Aorta (tissue), 5 donors: ENCODE measurements around the gene RNF213. TPM values are rescaled to one million over a fixed set of nuclear protein-coding genes. Genes with fewer than 3 reads are reported as not detected.
"Not testable (repeated sequence)": the region's sequence is repeated elsewhere in the genome, so short reads cannot be mapped to it uniquely, and the experiment has no call there.

Source experiments
- ATAC-seq: fragments of 200-7000 bp; cut with Tn5 transposase; one replicate; pipeline ENCODE4 v1.9.1; 2022; ENCODE audit warnings: moderate library complexity; ENCODE audit not compliant: low FRiP score
- DNase-seq, 2 donors: peaks; one replicate each; pipeline ENCODE4 v3.0.0-alpha.2; 2020
- H3K27ac ChIP-seq, 2 donors: one replicate each; pipeline ENCODE4 v1.5.1; 2013; ENCODE audit warnings: low read length in 2 of 2, mild to moderate bottlenecking in 2 of 2, moderate library complexity in 2 of 2, control low read depth in 1 of 2, inconsistent platforms in 1 of 2, low read depth in 1 of 2
- H3K27me3 ChIP-seq, 2 donors: one replicate each; pipeline ENCODE4 v1.6.1; 2013; ENCODE audit warnings: control low read depth in 1 of 2, low read length in 1 of 2, mild to moderate bottlenecking in 1 of 2, moderate library complexity in 1 of 2; ENCODE audit not compliant: insufficient read depth in 2 of 2, control insufficient read depth in 1 of 2
- H3K36me3 ChIP-seq, 2 donors: one replicate each; pipeline ENCODE4 v1.6.1; 2013; ENCODE audit warnings: control low read depth in 1 of 2, low read length in 1 of 2, mild to moderate bottlenecking in 1 of 2; ENCODE audit not compliant: insufficient read depth in 2 of 2, control insufficient read depth in 1 of 2
- H3K4me1 ChIP-seq, 2 donors: one replicate each; pipeline ENCODE4 v1.6.1; 2013; ENCODE audit warnings: low read length in 2 of 2, control low read depth in 1 of 2, mild to moderate bottlenecking in 1 of 2, moderate library complexity in 1 of 2; ENCODE audit not compliant: insufficient read depth in 2 of 2, control insufficient read depth in 1 of 2
- H3K4me3 ChIP-seq, 2 donors: one replicate each; pipeline ENCODE4 v1.5.1; 2013; ENCODE audit warnings: low read length in 2 of 2, control low read depth in 1 of 2, mild to moderate bottlenecking in 1 of 2
- H3K9me3 ChIP-seq: one replicate; pipeline ENCODE4 v1.6.1; 2013; ENCODE audit warnings: mild to moderate bottlenecking, low read length; ENCODE audit not compliant: control insufficient read depth
- WGBS, 2 donors: extraction: QIAGEN DNeasy Blood & Tissue Kit; methylation state at CpG; one replicate each; pipeline ENCODE4 v1.1.7; 2013; 5-methylcytosine and 5-hydroxymethylcytosine counted together
- intact Hi-C, 2 donors: fragments of 100-400 bp; cut with DNase I; formaldehyde crosslinking; loops; one replicate each; pipeline versions ENCODE4 v1.14.2 to v1.15.0; 2022
- polyA plus RNA-seq, 2 donors: library from polyadenylated mRNA; stranded (reverse); fragments of 200-250 nt; gene quantifications; one replicate each; pipeline ENCODE4 v1.2.3, GENCODE V29; 2013
- total RNA-seq, 2 donors: library from RNA; stranded (reverse); fragmentation: NEBNext Ultra II Directional; extraction: Animal tissue kit (Norgen Biotek cat#: 25700); gene quantifications; one replicate each; pipeline ENCODE4 v1.2.1, GENCODE V29; 2021
- donor health status: healthy with polysubstance abuse.
- donor health status: Bipolar disorder and iron deficiency.
- donor health status: DM: no; HTN: no; CAD: no.
- donor health status: DM: no; HTN: no; CAD: no.
- donor health status: DM: yes; HTN: yes; CAD: no.

The RNF213 gene
- total and polyA plus RNA-seq, 4 donors = 18.7 to 231 (median 105) TPM

GRCh38 chr17:80308692-80309517, 48.3 kb downstream of the RNF213 start:
- Histone ChIP-seq H3K27ac (no peak overlapping the region), H3K27me3 (no peaks in the 10 kb centered on the region), H3K4me3 (no peak overlapping the region), H3K9me3 (peaks cover 2% of the 10 kb centered on the region), H3K4me1 (no peaks in the 10 kb centered on the region), H3K36me3 (peaks cover 14 to 15% of the 10 kb centered on the region in 2 donors)
- ATAC-seq (no peak), DNase-seq (peak in 1 of 2 donors; percentile 44)
- intact Hi-C loops = no loop called here
- WGBS, 2 donors = 81 to 82% methylated on average over 16 of the region's 16 CpGs

GRCh38 chr17:80311216-80311827, 50.7 kb downstream of the RNF213 start:
- Histone ChIP-seq H3K27ac (no peak overlapping the region), H3K27me3 (no peaks in the 10 kb centered on the region), H3K4me1 (no peaks in the 10 kb centered on the region), H3K9me3 (no peaks in the 10 kb centered on the region), H3K36me3 (peaks cover 6 to 13% of the 10 kb centered on the region in 2 donors), H3K4me3 (no peak overlapping the region)
- DNase-seq (peak in 1 of 2 donors; percentile 70), ATAC-seq (no peak)
- WGBS, 2 donors = 84 to 87% methylated on average over 22 of the region's 22 CpGs
- intact Hi-C loops = no loop called here

- no peak for ATAC-seq
- Histone ChIP-seq H3K9me3 (no peaks in the 10 kb centered on the region), H3K4me3 (no peak overlapping the region), H3K27ac (no peak overlapping the region), H3K36me3 (peaks cover 5 to 12% of the 10 kb centered on the region in 2 donors), H3K4me1 (no peaks in the 10 kb centered on the region), H3K27me3 (no peaks in the 10 kb centered on the region)
- intact Hi-C loops = no loop called here
- 85 to 89% methylated on average over 12 of the region's 12 CpGs for WGBS, 2 donors
- peak in 1 of 2 donors; percentile 64 for DNase-seq
Measured at GRCh38 chr17:80312621-80313135, 52.0 kb downstream of the RNF213 start.

GRCh38 chr17:80313160-80313829, 52.6 kb downstream of the RNF213 start:
- Histone ChIP-seq H3K4me3 (no peak overlapping the region), H3K27ac (no peak overlapping the region), H3K9me3 (no peaks in the 10 kb centered on the region), H3K27me3 (no peaks in the 10 kb centered on the region), H3K4me1 (no peaks in the 10 kb centered on the region), H3K36me3 (peaks cover 5 to 11% of the 10 kb centered on the region in 2 donors)
- ATAC-seq = no peak
- intact Hi-C loops = no loop called here
- peak in 1 of 2 donors; percentile 53 for DNase-seq
- 97% methylated on average over 6 of the region's 6 CpGs for WGBS, 2 donors

GRCh38 chr17:80313946-80314345, 53.3 kb downstream of the RNF213 start:
- H3K4me3 ChIP-seq, ATAC-seq, intact Hi-C loops, H3K36me3 ChIP-seq, H3K9me3 ChIP-seq, H3K27ac ChIP-seq, H3K27me3 ChIP-seq, DNase-seq, H3K4me1 ChIP-seq: not testable (repeated sequence)
- WGBS, 2 donors = 97 to 100% methylated on average over 1 of the region's 1 CpG

GRCh38 chr17:80315517-80316182, 55.0 kb downstream of the RNF213 start:
- ATAC-seq (no peak), DNase-seq (peak in 1 of 2 donors; percentile 3)
- peaks cover 6 to 8% of the 10 kb centered on the region in 2 donors for H3K36me3 ChIP-seq
- no peak overlapping the region for H3K4me3 ChIP-seq
- H3K9me3 ChIP-seq = no peaks in the 10 kb centered on the region
- 93 to 100% methylated on average over 1 to 2 of the region's 2 CpGs for WGBS, 2 donors
- H3K27ac ChIP-seq = no peak overlapping the region
- H3K4me1 ChIP-seq = no peaks in the 10 kb centered on the region
- intact Hi-C loops = no loop called here
- H3K27me3 ChIP-seq = no peaks in the 10 kb centered on the region

- peak in 1 of 2 donors; percentile 58 for DNase-seq
- no peak for ATAC-seq
- intact Hi-C loops = no loop called here
- Histone ChIP-seq H3K4me1 (no peaks in the 10 kb centered on the region), H3K4me3 (no peak overlapping the region), H3K9me3 (no peaks in the 10 kb centered on the region), H3K36me3 (peaks cover 6 to 8% of the 10 kb centered on the region in 2 donors), H3K27ac (no peak overlapping the region), H3K27me3 (no peaks in the 10 kb centered on the region)
- WGBS, 2 donors = 54 to 65% methylated on average over 10 of the region's 10 CpGs
Measured at GRCh38 chr17:80316431-80316830, 55.8 kb downstream of the RNF213 start.
